HFFc6 (cell line): Measurements from ENCODE around the gene IGFBP6. TPM values are rescaled to one million over a fixed set of nuclear protein-coding genes. Genes with fewer than 3 reads are reported as not detected.

Source experiments
- DNase-seq: peaks from one replicate; pipeline ENCODE4 v3.0.0-alpha.2; 2018
- H3K27ac Mint-ChIP-seq: 2 replicates; pipeline ENCODE4 v1.8.0; 2020; ENCODE audit warnings: mild to moderate bottlenecking, mixed read lengths
- H3K27me3 Mint-ChIP-seq: 2 replicates; pipeline ENCODE4 v1.8.0; 2021; ENCODE audit warnings: mild to moderate bottlenecking, moderate library complexity, mixed read lengths; ENCODE audit not compliant: insufficient read depth
- H3K36me3 Mint-ChIP-seq: 2 replicates; pipeline ENCODE4 v1.8.0; 2021; ENCODE audit warnings: low read depth, mixed read lengths
- H3K4me1 Mint-ChIP-seq: 2 replicates; pipeline ENCODE4 v1.8.0; 2020; ENCODE audit warnings: low read depth, mixed read lengths
- H3K4me3 Mint-ChIP-seq: 2 replicates; pipeline ENCODE4 v1.8.0; 2020; ENCODE audit warnings: mild to moderate bottlenecking, moderate library complexity, mixed read lengths
- H3K9me3 Mint-ChIP-seq: 2 replicates; pipeline ENCODE4 v1.8.0; 2020; ENCODE audit warnings: mild to moderate bottlenecking, mixed read lengths
- CTCF ChIP-seq: fragments of 200-600 bp; sonication (generic); IDR thresholded peaks from 2 replicates; pipeline ENCODE4 v1.5.0; 2021; ENCODE audit warnings: antibody characterized with exemption, mild to moderate bottlenecking
- total RNA-seq, 6 experiments: library from RNA; stranded (reverse); fragmentation: NEBNext Ultra II Directional; extraction: Animal tissue kit (Norgen Biotek cat#: 25700); gene quantifications; 2 replicates in 1 of 6; 3 replicates in 5 of 6; pipeline ENCODE4 v1.2.3, GENCODE V29; 2021

Gene IGFBP6
- total RNA-seq, 6 experiments from 2014 or later, result 317 to 444 (median 430) TPM

- Mint-ChIP-seq H3K36me3 (peaks cover 30% of the 10 kb centered on the region), H3K4me1 (peaks cover 55% of the 10 kb centered on the region), H3K9me3 (no peaks in the 10 kb centered on the region), H3K27ac (peak overlapping the region; percentile 76), H3K4me3 (peak overlapping the region; percentile 52), H3K27me3 (peaks cover 10% of the 10 kb centered on the region)
- DNase-seq, result no peak
- peak; percentile 53 for TF ChIP-seq CTCF
These were observed 25.6 kb upstream of the IGFBP6 start for GRCh38 chr12:53071591-53072551.

GRCh38 chr12:53073881-53074280 lies 23.6 kb upstream of the IGFBP6 start:
- Mint-ChIP-seq H3K4me3 (no peak overlapping the region), H3K4me1 (peaks cover 50% of the 10 kb centered on the region), H3K36me3 (peaks cover 39% of the 10 kb centered on the region), H3K9me3 (no peaks in the 10 kb centered on the region), H3K27me3 (peaks cover 9% of the 10 kb centered on the region), H3K27ac (no peak overlapping the region)
- TF ChIP-seq CTCF, result no peak
- no peak for DNase-seq

GRCh38 chr12:53074283-53074998 lies 23.0 kb upstream of the IGFBP6 start:
- no peak for DNase-seq
- H3K36me3 Mint-ChIP-seq, result peaks cover 39% of the 10 kb centered on the region
- peaks cover 49% of the 10 kb centered on the region for H3K4me1 Mint-ChIP-seq

GRCh38 chr12:53074999-53075370 lies 22.5 kb upstream of the IGFBP6 start:
- peaks cover 39% of the 10 kb centered on the region for H3K36me3 Mint-ChIP-seq
- H3K27me3 Mint-ChIP-seq, result peaks cover 9% of the 10 kb centered on the region
- DNase-seq, result no peak
- no peak overlapping the region for H3K4me3 Mint-ChIP-seq
- no peak for TF ChIP-seq CTCF
- peaks cover 50% of the 10 kb centered on the region for H3K4me1 Mint-ChIP-seq
- no peak overlapping the region for H3K27ac Mint-ChIP-seq
- H3K9me3 Mint-ChIP-seq, result no peaks in the 10 kb centered on the region

More at GRCh38 chr12:53074283-53074998, 23.0 kb upstream of the IGFBP6 start:
- no peak for TF ChIP-seq CTCF
- Mint-ChIP-seq H3K9me3 (no peaks in the 10 kb centered on the region), H3K27me3 (peaks cover 9% of the 10 kb centered on the region), H3K4me3 (no peak overlapping the region), H3K27ac (no peak overlapping the region)

GRCh38 chr12:53076461-53076860 lies 21.0 kb upstream of the IGFBP6 start:
- H3K27ac Mint-ChIP-seq, result no peak overlapping the region; the same call in 1 of the 2 replicates
- no peak overlapping the region for H3K4me3 Mint-ChIP-seq
- H3K9me3 Mint-ChIP-seq, result no peaks in the 10 kb centered on the region
- peaks cover 32% of the 10 kb centered on the region for H3K36me3 Mint-ChIP-seq
- no peak for TF ChIP-seq CTCF
- H3K27me3 Mint-ChIP-seq, result peaks cover 5% of the 10 kb centered on the region
- peaks cover 50% of the 10 kb centered on the region for H3K4me1 Mint-ChIP-seq
- no peak for DNase-seq
